ENCODE measurements around the gene PSTPIP2.

PSTPIP2 gene

DNA sequence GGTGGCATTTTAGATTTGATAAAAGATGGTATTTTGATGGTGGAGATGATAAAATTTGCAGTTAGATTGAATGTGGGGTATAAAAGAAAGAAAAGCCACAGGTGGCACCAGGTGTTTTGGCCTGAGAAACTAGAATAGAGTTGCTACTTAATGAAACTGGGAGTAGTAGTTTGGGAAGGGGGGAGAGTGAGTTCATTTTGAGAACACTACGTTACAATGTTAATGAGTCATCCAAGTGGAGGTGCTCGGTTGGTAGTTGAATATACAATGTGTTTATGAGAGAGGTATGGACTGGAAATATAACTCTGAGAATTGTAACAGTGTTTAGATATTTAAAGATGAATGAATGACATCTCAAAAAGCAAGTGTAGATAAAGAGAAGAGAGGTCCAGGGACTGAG is 131.3 kb downstream of the PSTPIP2 start:
- in situ Hi-C loops (cut with MboI; ENCODE audit: low sequenced_read_pairs), result loop anchor here (10.0 kb wide), 1 partner anchor 134 kb away; the partner anchor contains the start of gene PSTPIP2

DNA sequence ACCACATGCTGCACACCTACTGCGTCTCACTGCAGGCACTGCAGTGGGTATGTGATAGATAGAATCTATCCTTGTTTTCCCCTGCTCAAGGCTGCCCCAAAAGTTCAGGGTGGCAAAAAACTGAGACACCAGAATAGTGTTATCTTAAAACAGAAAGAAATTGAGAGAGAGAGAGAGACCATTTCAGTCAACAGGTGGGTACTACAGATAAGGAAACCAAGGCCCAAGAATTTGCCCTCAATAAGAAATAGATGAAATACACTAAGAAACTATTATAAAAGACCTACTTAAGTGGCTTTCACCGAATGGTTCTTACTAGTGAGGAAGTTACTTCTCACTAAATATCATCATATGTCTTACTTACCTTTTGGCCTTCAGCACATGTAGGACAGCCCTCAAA is 132.8 kb downstream of the PSTPIP2 start:
- in situ Hi-C loops (cut with MboI; ENCODE audit: low sequenced_read_pairs), result no loop called here

DNA sequence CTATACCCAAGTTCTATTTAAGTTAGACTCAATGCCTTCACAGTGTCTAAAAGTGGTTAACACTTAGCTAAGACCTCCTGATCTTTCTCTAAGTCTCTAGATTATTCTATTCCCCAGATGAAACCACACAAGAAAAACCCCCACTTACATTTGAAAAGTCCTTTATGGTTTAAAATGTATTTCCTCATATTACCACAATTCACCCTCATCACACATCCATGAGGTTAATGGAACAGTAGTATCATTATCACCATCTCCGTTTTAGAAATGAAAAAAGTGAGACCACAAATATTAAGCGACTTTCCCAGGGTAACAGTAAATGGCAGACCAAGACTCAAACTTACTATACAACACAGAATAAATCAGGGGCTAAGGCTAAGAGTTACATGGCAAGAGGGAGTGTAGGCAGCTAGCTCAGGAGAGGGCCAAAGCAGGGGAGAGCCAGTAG is 133.5 kb downstream of the PSTPIP2 start:
- in situ Hi-C loops (cut with MboI; ENCODE audit: low sequenced_read_pairs), result no loop called here

DNA sequence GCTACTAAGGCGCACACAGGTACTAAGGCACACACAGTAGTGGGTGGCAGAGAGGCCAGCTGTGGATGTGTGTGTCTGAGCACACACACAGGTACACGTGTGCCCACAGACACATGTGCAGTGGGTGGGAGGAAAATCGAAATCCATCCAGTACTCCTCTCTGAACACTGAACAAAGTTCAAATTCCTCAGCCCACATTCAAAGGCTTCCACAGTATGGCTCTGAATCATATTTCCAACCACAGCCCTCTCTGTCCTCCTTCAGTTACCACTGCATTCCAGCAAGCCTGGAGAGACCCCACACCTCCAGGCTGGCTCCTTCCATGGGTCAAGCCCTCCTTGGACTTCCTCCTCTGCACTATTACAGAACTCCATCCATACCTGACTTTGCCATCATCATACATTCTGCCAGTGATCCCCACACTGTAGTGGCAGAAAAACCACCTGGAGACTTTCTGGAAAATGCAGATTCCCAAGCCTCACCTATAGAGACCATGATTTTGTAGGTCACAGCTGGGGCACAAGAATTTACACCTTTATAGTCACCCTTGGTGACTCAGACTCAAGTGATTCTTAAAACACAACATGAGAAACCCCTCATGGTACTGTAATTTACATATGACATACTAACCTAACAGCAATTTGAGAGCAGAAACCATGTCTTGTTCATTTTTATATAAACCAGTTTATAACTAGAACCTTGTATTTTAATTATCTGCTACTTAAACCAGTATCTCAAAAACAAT is 136.3 kb downstream of the PSTPIP2 start:
- in situ Hi-C loops (cut with MboI; ENCODE audit: low sequenced_read_pairs), result no loop called here

Measured in HL-60/S4 treated with retinoic acid at 250 ng/mL for 4 days and 3 days (cell line).